Neuron (in vitro differentiated cells): Measurements from ENCODE around the gene CIZ1.

Source experiments
- H2AFZ ChIP-seq: one replicate; pipeline ENCODE4 v1.6.1; 2013; ENCODE audit warnings: low read depth, mild to moderate bottlenecking, inconsistent platforms, low read length, moderate library complexity
- H3K27me3 ChIP-seq: one replicate; pipeline ENCODE4 v1.6.1; 2013; ENCODE audit warnings: low read length; ENCODE audit not compliant: insufficient read depth
- H3K36me3 ChIP-seq: one replicate; pipeline ENCODE4 v1.6.1; 2013; ENCODE audit warnings: low read length; ENCODE audit not compliant: insufficient read depth
- H3K4me1 ChIP-seq: one replicate; pipeline ENCODE4 v1.6.1; 2013; ENCODE audit warnings: low read length; ENCODE audit not compliant: insufficient read depth
- H3K4me3 ChIP-seq: 2 replicates; pipeline ENCODE4 v1.5.1; 2013; ENCODE audit warnings: mild to moderate bottlenecking, low read length, moderate library complexity
- H3K9me3 ChIP-seq: one replicate; pipeline ENCODE4 v1.6.1; 2013; ENCODE audit warnings: low read length

Gene CIZ1

GRCh38 chr9:128148509-128149000, 42.8 kb downstream of the CIZ1 start:
- no peaks in the 10 kb centered on the region for H3K4me1 ChIP-seq

GRCh38 chr9:128146591-128147120, 44.7 kb downstream of the CIZ1 start:
- Histone ChIP-seq H3K9me3 (no peaks in the 10 kb centered on the region), H3K4me1 (no peaks in the 10 kb centered on the region), H3K4me3 (no peak overlapping the region), H3K36me3 (no peaks in the 10 kb centered on the region), H3K27me3 (peaks cover 3% of the 10 kb centered on the region), H2AFZ (no peak overlapping the region)

More at GRCh38 chr9:128148509-128149000, 42.8 kb downstream of the CIZ1 start:
- Histone ChIP-seq H3K9me3 (no peaks in the 10 kb centered on the region), H3K27me3 (peaks cover 3% of the 10 kb centered on the region), H3K4me3 (no peak overlapping the region), H2AFZ (no peak overlapping the region), H3K36me3 (no peaks in the 10 kb centered on the region)

- H2AFZ ChIP-seq, result no peak overlapping the region
Measured at GRCh38 chr9:128145951-128146351, 45.4 kb downstream of the CIZ1 start.

GRCh38 chr9:128145536-128145935, 45.8 kb downstream of the CIZ1 start:
- H3K36me3 ChIP-seq, result no peaks in the 10 kb centered on the region
- H3K4me1 ChIP-seq, result peaks cover 3% of the 10 kb centered on the region
- no peaks in the 10 kb centered on the region for H3K9me3 ChIP-seq
- H3K27me3 ChIP-seq, result no peaks in the 10 kb centered on the region
- no peak overlapping the region for H2AFZ ChIP-seq
- H3K4me3 ChIP-seq, result no peak overlapping the region

More at GRCh38 chr9:128145951-128146351, 45.4 kb downstream of the CIZ1 start:
- no peaks in the 10 kb centered on the region for H3K4me1 ChIP-seq
- H3K4me3 ChIP-seq, result no peak overlapping the region
- no peaks in the 10 kb centered on the region for H3K9me3 ChIP-seq
- H3K27me3 ChIP-seq, result no peaks in the 10 kb centered on the region
- no peaks in the 10 kb centered on the region for H3K36me3 ChIP-seq

GRCh38 chr9:128144239-128145181, 46.9 kb downstream of the CIZ1 start:
- no peak overlapping the region for H3K4me3 ChIP-seq
- no peaks in the 10 kb centered on the region for H3K36me3 ChIP-seq
- peaks cover 3% of the 10 kb centered on the region for H3K4me1 ChIP-seq
- H3K9me3 ChIP-seq, result no peaks in the 10 kb centered on the region
- no peak overlapping the region for H2AFZ ChIP-seq
- no peaks in the 10 kb centered on the region for H3K27me3 ChIP-seq

- Histone ChIP-seq H2AFZ (no peak overlapping the region), H3K4me1 (peaks cover 3% of the 10 kb centered on the region), H3K27me3 (no peaks in the 10 kb centered on the region), H3K4me3 (no peak overlapping the region), H3K36me3 (no peaks in the 10 kb centered on the region), H3K9me3 (no peaks in the 10 kb centered on the region)
Measured at GRCh38 chr9:128143525-128144238, 47.7 kb downstream of the CIZ1 start.

GRCh38 chr9:128142596-128142995, 48.8 kb downstream of the CIZ1 start:
- Histone ChIP-seq H2AFZ (no peak overlapping the region), H3K9me3 (no peaks in the 10 kb centered on the region), H3K4me1 (peaks cover 3% of the 10 kb centered on the region), H3K4me3 (no peak overlapping the region), H3K27me3 (no peaks in the 10 kb centered on the region), H3K36me3 (no peaks in the 10 kb centered on the region)

- H3K36me3 ChIP-seq, result no peaks in the 10 kb centered on the region
- H3K9me3 ChIP-seq, result no peaks in the 10 kb centered on the region
Measured at GRCh38 chr9:128142061-128142460, 49.3 kb downstream of the CIZ1 start.

GRCh38 chr9:128141604-128142003, 49.8 kb downstream of the CIZ1 start:
- Histone ChIP-seq H2AFZ (no peak overlapping the region), H3K36me3 (no peaks in the 10 kb centered on the region), H3K4me3 (no peak overlapping the region), H3K9me3 (no peaks in the 10 kb centered on the region), H3K27me3 (no peaks in the 10 kb centered on the region), H3K4me1 (peaks cover 3% of the 10 kb centered on the region)

More at GRCh38 chr9:128142061-128142460, 49.3 kb downstream of the CIZ1 start:
- no peak overlapping the region for H2AFZ ChIP-seq
- peaks cover 3% of the 10 kb centered on the region for H3K4me1 ChIP-seq
- no peak overlapping the region for H3K4me3 ChIP-seq
- H3K27me3 ChIP-seq, result no peaks in the 10 kb centered on the region

- Histone ChIP-seq H3K4me3 (no peak overlapping the region), H2AFZ (no peak overlapping the region), H3K36me3 (no peaks in the 10 kb centered on the region), H3K9me3 (no peaks in the 10 kb centered on the region), H3K4me1 (peaks cover 3% of the 10 kb centered on the region), H3K27me3 (no peaks in the 10 kb centered on the region)
Measured at GRCh38 chr9:128139621-128140020, 51.8 kb downstream of the CIZ1 start.

- Histone ChIP-seq H3K4me3 (no peak overlapping the region), H3K9me3 (no peaks in the 10 kb centered on the region), H2AFZ (no peak overlapping the region), H3K4me1 (peaks cover 3% of the 10 kb centered on the region), H3K27me3 (no peaks in the 10 kb centered on the region), H3K36me3 (no peaks in the 10 kb centered on the region)
Measured at GRCh38 chr9:128138001-128138400, 53.4 kb downstream of the CIZ1 start.

GRCh38 chr9:128136816-128137793, 54.3 kb downstream of the CIZ1 start:
- H3K4me1 ChIP-seq, result peaks cover 5% of the 10 kb centered on the region
- H3K36me3 ChIP-seq, result no peaks in the 10 kb centered on the region
- H3K27me3 ChIP-seq, result no peaks in the 10 kb centered on the region
- no peak overlapping the region for H3K4me3 ChIP-seq
- no peak overlapping the region for H2AFZ ChIP-seq
- no peaks in the 10 kb centered on the region for H3K9me3 ChIP-seq
